AG10803 (cell line): ENCODE data around the gene NEBL.

Source experiments
- DNase-seq: peaks from one replicate; pipeline ENCODE4 v3.0.0; 2010; ENCODE audit warnings: low read depth
- H3K4me3 ChIP-seq: 2 replicates; pipeline ENCODE4 v1.5.1; 2011; ENCODE audit warnings: mild to moderate bottlenecking, low read length, control low read depth
- CTCF ChIP-seq: conservative IDR thresholded peaks from 2 replicates; pipeline ENCODE4 v1.5.1; 2011; ENCODE audit warnings: mild to moderate bottlenecking, low read length, control low read depth, inconsistent platforms

NEBL gene

GRCh38 chr10:20863008-20863407 is 34.1 kb downstream of the NEBL start:
- H3K4me3 ChIP-seq = no peak overlapping the region
- no peak for DNase-seq
- no peak for TF ChIP-seq CTCF

- no peak overlapping the region for H3K4me3 ChIP-seq
- peak; percentile 54 for TF ChIP-seq CTCF
- peak; percentile 31 for DNase-seq
Observed at GRCh38 chr10:20858292-20859124, 38.6 kb downstream of the NEBL start.

- TF ChIP-seq CTCF = no peak
- no peak overlapping the region for H3K4me3 ChIP-seq
- no peak for DNase-seq
Observed at GRCh38 chr10:20856484-20856883, 40.6 kb downstream of the NEBL start.

- H3K4me3 ChIP-seq = no peak overlapping the region
- TF ChIP-seq CTCF = peak; percentile 56
- peak; percentile 41 for DNase-seq
Observed at GRCh38 chr10:20855398-20856038, 41.6 kb downstream of the NEBL start.

GRCh38 chr10:20853276-20853675 is 43.8 kb downstream of the NEBL start:
- no peak for TF ChIP-seq CTCF
- DNase-seq = no peak
- H3K4me3 ChIP-seq = no peak overlapping the region

- TF ChIP-seq CTCF = no peak
- H3K4me3 ChIP-seq = no peak overlapping the region
- no peak for DNase-seq
Observed at GRCh38 chr10:20852303-20852702, 44.8 kb downstream of the NEBL start.

- TF ChIP-seq CTCF = no peak
- no peak for DNase-seq
- no peak overlapping the region for H3K4me3 ChIP-seq
Observed at GRCh38 chr10:20847512-20847911, 49.6 kb downstream of the NEBL start.
